Left ventricle myocardium superior (tissue), 1 donor: Measurements from ENCODE around the gene PLCB1. TPM values are rescaled to one million over a fixed set of nuclear protein-coding genes. Genes with fewer than 3 reads are reported as not detected.
"Not testable (repeated sequence)": the region's sequence is repeated elsewhere in the genome, so short reads cannot be mapped to it uniquely, and the experiment has no call there.

ENCODE experiments used
- ATAC-seq: fragments of 200-7000 bp; cut with Tn5 transposase; one replicate; pipeline ENCODE4 v1.9.1; 2020; ENCODE audit warnings: mild to moderate bottlenecking, moderate library complexity
- DNase-seq: peaks from one replicate; pipeline ENCODE4 v3.0.0-alpha.2; 2020
- intact Hi-C: fragments of 100-400 bp; cut with micrococcal nuclease; formaldehyde crosslinking; loops from one replicate; pipeline ENCODE4 v1.11.0; 2022
- total RNA-seq: library from RNA; stranded (reverse); fragmentation: NEBNext Ultra II Directional; extraction: Animal tissue kit (Norgen Biotek cat#: 25700); gene quantifications from one replicate; pipeline ENCODE4 v1.2.1, GENCODE V29; 2021
- donor health status: DM: no; HTN: yes; CAD: no; lungs with severe emphysema.

The PLCB1 gene
- total RNA-seq, 1 donor from 2014 or later: 7.7 TPM

- ATAC-seq (no peak), DNase-seq (no peak)
- intact Hi-C loops: no loop called here
These were observed 240.8 kb downstream of the PLCB1 start for GRCh38 chr20:8372824-8373380.

- no peak for DNase-seq
- no peak for ATAC-seq
- intact Hi-C loops: no loop called here
These were observed 241.5 kb downstream of the PLCB1 start for GRCh38 chr20:8373579-8373978.

DNA sequence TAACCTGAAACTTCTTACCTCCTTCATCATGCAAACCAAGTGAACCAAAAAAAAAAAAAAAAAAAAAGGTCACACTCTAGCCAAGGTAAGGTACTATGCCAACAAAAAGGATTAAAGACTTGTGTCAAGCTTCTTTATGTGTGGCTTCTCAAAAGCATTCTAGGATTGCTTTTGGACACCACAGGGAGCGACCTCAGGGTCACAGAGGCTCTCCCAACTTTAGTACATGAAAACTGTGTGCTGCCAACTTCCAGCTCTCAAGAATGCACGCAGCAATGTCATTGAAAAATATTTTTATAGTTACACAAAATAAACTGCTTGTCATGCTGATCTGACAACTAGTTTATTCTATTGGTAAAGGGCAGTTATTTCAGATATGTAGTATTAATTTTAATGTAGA, 243.8 kb downstream of the PLCB1 start:
- no peak for DNase-seq
- intact Hi-C loops: no loop called here
- ATAC-seq: no peak

DNA sequence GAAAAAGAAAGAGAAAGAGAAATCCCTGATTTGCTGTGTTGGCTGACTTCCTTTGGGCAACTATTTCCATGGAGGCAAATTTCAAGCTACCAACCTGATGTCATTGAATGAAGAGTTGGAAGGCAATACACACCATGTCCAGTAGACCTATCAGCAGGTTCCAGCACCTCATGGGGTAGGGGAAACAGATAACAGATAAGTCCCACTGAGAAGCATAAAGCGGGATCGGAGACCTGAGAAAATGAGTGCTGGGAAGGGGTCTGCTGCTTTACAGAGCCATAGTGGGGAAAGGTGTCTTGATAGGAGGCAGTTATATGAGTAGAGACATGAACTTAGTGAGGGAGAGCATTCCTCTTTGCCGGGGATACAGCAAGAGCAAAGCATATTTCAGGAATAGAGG, 244.9 kb downstream of the PLCB1 start:
- DNase-seq (no peak), ATAC-seq (no peak)
- intact Hi-C loops: no loop called here

DNA sequence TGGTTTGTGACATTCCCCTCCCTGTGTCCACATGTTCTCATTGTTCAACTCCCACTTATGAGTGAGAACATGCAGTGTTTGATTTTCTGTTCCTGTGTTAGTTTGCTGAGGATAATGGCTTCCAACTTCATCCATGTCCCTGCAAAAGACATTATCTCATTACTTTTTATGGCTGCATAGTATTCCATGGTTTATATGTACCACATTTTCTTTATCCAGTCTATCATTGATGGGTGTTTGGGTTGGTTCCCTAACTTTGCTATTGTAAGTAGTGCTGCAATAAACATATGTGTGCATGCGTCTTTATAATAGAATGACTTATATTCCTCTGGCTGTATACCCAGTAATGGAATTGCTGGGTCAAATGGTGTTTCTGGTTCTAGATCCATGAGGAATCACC, 247.1 kb downstream of the PLCB1 start:
- DNase-seq, intact Hi-C loops, ATAC-seq: not testable (repeated sequence)

DNA sequence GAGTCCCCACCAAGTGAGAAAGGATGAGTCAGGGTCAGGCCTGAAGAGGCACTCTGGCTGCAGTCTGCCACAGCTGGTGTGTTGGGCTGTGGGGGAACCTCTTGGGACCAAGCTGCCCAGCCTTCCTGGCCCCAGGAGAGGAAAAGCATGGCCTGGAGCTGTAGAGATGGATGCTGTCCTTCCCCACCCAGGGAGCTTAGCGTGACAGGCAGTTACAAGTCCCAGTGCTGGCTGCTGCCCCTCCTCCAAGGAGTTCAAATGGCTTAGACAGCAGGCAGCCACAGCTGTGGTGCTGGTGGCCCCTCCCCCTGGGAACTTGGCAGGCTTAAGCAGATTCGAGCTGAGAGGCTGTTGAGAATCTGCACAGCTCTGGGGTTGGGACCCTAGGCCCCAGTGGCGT, 253.2 kb downstream of the PLCB1 start:
- intact Hi-C loops: loop anchor here (5.0 kb wide), 1 partner anchor 337 kb away; no protein-coding TSS in a partner anchor
- DNase-seq (peak; percentile 46), ATAC-seq (peak; percentile 41)

- intact Hi-C loops: loop anchor here (5.0 kb wide), 1 partner anchor 335 kb away; no protein-coding TSS in a partner anchor
- no peak for DNase-seq
- no peak for ATAC-seq
These were observed 254.9 kb downstream of the PLCB1 start for GRCh38 chr20:8386991-8387390.

GRCh38 chr20:8388141-8388540, 256.1 kb downstream of the PLCB1 start:
- DNase-seq (no peak), ATAC-seq (no peak)
- intact Hi-C loops: loop anchor here (5.0 kb wide), 1 partner anchor 334 kb away; no protein-coding TSS in a partner anchor

- ATAC-seq: no peak
- intact Hi-C loops: loop anchor here (5.0 kb wide), 1 partner anchor 334 kb away; no protein-coding TSS in a partner anchor
- DNase-seq: no peak
These were observed 256.6 kb downstream of the PLCB1 start for GRCh38 chr20:8388707-8389106.

GRCh38 chr20:8389381-8390036, 257.4 kb downstream of the PLCB1 start:
- intact Hi-C loops: loop anchor here (5.0 to 10.0 kb wide), 3 partner anchors 255 to 345 kb away; partner anchors contain the start of gene PLCB1
- ATAC-seq (peak; percentile 55), DNase-seq (no peak)

DNA sequence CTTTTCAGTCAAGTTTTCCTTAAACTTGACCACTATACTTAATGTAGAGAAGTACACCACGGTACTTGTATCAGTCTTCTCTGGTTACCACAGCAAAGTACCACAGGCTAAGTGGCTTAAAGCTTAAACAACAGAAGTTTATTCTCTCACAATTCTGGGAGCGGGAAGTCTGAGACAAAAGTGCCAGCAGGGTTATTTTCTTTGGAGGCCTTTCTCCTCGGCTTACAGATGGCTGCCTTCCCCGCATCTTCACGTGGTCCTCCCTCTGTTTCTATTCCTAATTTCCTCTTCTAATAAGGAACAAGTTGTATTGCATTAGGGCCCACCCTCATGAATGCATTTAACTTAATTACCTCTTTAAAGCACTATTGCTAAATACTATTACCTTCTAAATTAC, 258.0 kb downstream of the PLCB1 start:
- intact Hi-C loops: loop anchor here (10.0 kb wide), 2 partner anchors 255 to 345 kb away; partner anchors contain the start of gene PLCB1
- ATAC-seq: peak; percentile 28
- DNase-seq: no peak

DNA sequence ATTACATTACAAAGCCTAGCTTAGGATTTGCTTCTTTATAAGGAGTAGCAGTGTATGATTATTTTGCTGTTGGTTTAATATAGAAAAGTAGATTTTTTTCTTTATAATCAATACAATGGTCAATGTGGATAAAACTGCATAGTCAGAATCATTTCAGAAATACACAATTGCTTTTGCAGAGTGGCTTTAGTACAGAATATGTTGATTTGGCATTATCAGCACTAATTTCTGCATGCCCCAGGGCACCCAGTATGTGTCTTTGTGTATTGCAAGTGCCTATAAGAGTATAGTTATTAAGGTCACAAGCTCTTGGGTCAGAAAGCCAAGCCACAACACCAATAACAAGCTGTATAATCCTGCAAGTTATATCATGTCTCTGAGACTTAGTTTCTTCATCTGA, 258.4 kb downstream of the PLCB1 start:
- DNase-seq (no peak), ATAC-seq (no peak)
- intact Hi-C loops: loop anchor here (10.0 kb wide), 2 partner anchors 256 to 346 kb away; partner anchors contain the start of gene PLCB1

GRCh38 chr20:8393381-8393780, 261.3 kb downstream of the PLCB1 start:
- no peak for DNase-seq
- intact Hi-C loops: loop anchor here (10.0 kb wide), 2 partner anchors 259 to 349 kb away; partner anchors contain the start of gene PLCB1
- ATAC-seq: no peak

DNA sequence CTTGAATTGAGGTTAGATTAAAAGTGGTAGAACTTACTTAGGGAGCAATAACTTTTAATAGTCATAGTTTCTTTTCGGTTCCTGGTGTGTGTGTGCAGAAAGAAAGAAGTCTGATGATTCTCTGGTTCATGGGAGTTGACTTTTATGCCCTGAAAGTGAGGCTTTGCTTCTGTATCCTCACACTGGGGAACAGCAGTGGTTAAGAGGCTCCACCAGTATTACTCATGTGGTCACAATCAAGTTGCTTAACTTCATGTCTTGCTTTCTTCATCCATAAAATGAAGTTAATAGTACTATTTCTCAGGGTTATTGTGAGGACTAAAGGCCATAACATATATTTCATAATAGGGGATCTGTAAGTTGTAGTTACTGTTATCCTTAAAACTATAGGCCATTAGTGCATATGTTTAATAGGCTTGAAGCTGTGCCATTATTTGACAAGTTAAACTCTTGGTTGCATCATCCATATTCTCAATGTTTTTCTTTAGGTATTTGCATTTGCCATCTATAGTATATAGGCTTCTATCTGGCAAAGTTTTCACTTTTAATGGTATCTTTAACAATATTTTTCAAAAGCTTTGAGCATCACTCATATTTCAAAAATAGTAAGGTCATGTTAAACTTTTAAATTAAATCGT, 262.4 kb downstream of the PLCB1 start:
- intact Hi-C loops: loop anchor here (10.0 kb wide), 2 partner anchors 260 to 350 kb away; partner anchors contain the start of gene PLCB1
- ATAC-seq: no peak
- DNase-seq: no peak

- intact Hi-C loops: loop anchor here (10.0 kb wide), 2 partner anchors 261 to 351 kb away; partner anchors contain the start of gene PLCB1
- no peak for ATAC-seq
- no peak for DNase-seq
These were observed 263.9 kb downstream of the PLCB1 start for GRCh38 chr20:8395956-8396355.

GRCh38 chr20:8398263-8399051, 266.4 kb downstream of the PLCB1 start:
- intact Hi-C loops: loop anchor here (10.0 kb wide), 2 partner anchors 264 to 354 kb away; partner anchors contain the start of gene PLCB1
- no peak for DNase-seq
- no peak for ATAC-seq

GRCh38 chr20:8399947-8400346, 267.9 kb downstream of the PLCB1 start:
- intact Hi-C loops: loop anchor here (10.0 kb wide), 2 partner anchors 265 to 355 kb away; partner anchors contain the start of gene PLCB1
- peak; percentile 34 for ATAC-seq
- DNase-seq: no peak

GRCh38 chr20:8400486-8400885, 268.4 kb downstream of the PLCB1 start:
- ATAC-seq: no peak
- intact Hi-C loops: no loop called here

GRCh38 chr20:8401556-8401955, 269.5 kb downstream of the PLCB1 start:
- intact Hi-C loops: no loop called here
- ATAC-seq (no peak), DNase-seq (no peak)

More at GRCh38 chr20:8400486-8400885, 268.4 kb downstream of the PLCB1 start:
- no peak for DNase-seq
